Measurements from ENCODE around the gene KRT3.

- no peak for TF ChIP-seq CTCF (IDR thresholded peaks at IDR 0.05; ENCODE audit: low read depth, low read length, poor library complexity, severe bottlenecking)
- TF ChIP-seq EZH2phosphoT487 (IDR thresholded peaks at IDR 0.05; ENCODE audit: borderline replicate concordance, low read length), result no peak
Measured at GRCh38 chr12:52821826-52822660, 26.1 kb upstream of the KRT3 start.

All from DOHH2 (cell line).